AG09309 (cell line): ENCODE results near the gene GREB1.

Source experiments
- DNase-seq: peaks from one replicate; pipeline ENCODE4 v3.0.0-alpha.2; 2010; ENCODE audit warnings: low read depth
- H3K4me3 ChIP-seq: 2 replicates; pipeline ENCODE4 v1.5.1; 2011; ENCODE audit warnings: mild to moderate bottlenecking, low read depth, low read length, moderate library complexity; ENCODE audit not compliant: control insufficient read depth
- CTCF ChIP-seq: IDR thresholded peaks from 2 replicates; pipeline ENCODE4 v1.5.1; 2011; ENCODE audit warnings: mild to moderate bottlenecking, low read depth, low read length, inconsistent platforms; ENCODE audit not compliant: insufficient read depth, control insufficient read depth; ENCODE audit errors: missing control alignments

GREB1 gene

GRCh38 chr2:11559066-11559785, 25.4 kb downstream of the GREB1 start:
- DNase-seq = no peak
- H3K4me3 ChIP-seq = no peak overlapping the region
- TF ChIP-seq CTCF = no peak

- no peak for TF ChIP-seq CTCF
- H3K4me3 ChIP-seq = no peak overlapping the region
- DNase-seq = no peak
Measured at GRCh38 chr2:11559786-11560155, 25.9 kb downstream of the GREB1 start.

GRCh38 chr2:11560806-11561205, 27.0 kb downstream of the GREB1 start:
- TF ChIP-seq CTCF = no peak
- H3K4me3 ChIP-seq = no peak overlapping the region
- no peak for DNase-seq

GRCh38 chr2:11562011-11562410, 28.2 kb downstream of the GREB1 start:
- H3K4me3 ChIP-seq = no peak overlapping the region
- no peak for TF ChIP-seq CTCF
- DNase-seq = no peak

- DNase-seq = no peak
- no peak for TF ChIP-seq CTCF
- H3K4me3 ChIP-seq = no peak overlapping the region
Measured at GRCh38 chr2:11562476-11562875, 28.6 kb downstream of the GREB1 start.

- no peak for DNase-seq
- H3K4me3 ChIP-seq = no peak overlapping the region
Measured at GRCh38 chr2:11563784-11564666, 30.2 kb downstream of the GREB1 start.

More at GRCh38 chr2:11563784-11564666, 30.2 kb downstream of the GREB1 start:
- no peak for TF ChIP-seq CTCF
